IPS DF 6.9 (cell line): ENCODE data around the gene DRC3.

Experiments used
- DNase-seq: peaks from one replicate; pipeline ENCODE4 v3.0.0-alpha.2; 2013; ENCODE audit warnings: low read depth, low spot score
- H3K27ac ChIP-seq: one replicate; pipeline ENCODE4 v1.5.1; 2013; ENCODE audit warnings: low read length, control low read depth
- H3K27me3 ChIP-seq: 2 replicates; pipeline ENCODE4 v1.6.1; 2013; ENCODE audit warnings: mild to moderate bottlenecking, low read length; ENCODE audit not compliant: control insufficient read depth, insufficient read depth
- H3K36me3 ChIP-seq: 2 replicates; pipeline ENCODE4 v1.6.1; 2013; ENCODE audit warnings: low read length; ENCODE audit not compliant: control insufficient read depth, insufficient read depth
- H3K4me1 ChIP-seq: 2 replicates; pipeline ENCODE4 v1.6.1; 2013; ENCODE audit warnings: low read length; ENCODE audit not compliant: control insufficient read depth, insufficient read depth
- H3K4me3 ChIP-seq: 2 replicates; pipeline ENCODE4 v1.5.1; 2013; ENCODE audit warnings: mild to moderate bottlenecking, low read length
- H3K9me3 ChIP-seq: 2 replicates; pipeline ENCODE4 v1.6.1; 2013; ENCODE audit warnings: low read length, inconsistent platforms; ENCODE audit not compliant: control insufficient read depth, insufficient read depth
- WGBS: extraction: QIAGEN DNeasy Blood & Tissue Kit; methylation state at CpG from one replicate; pipeline ENCODE4 v1.1.7; 2013; ENCODE audit warnings: mixed read lengths, missing lambda C conversion rate; ENCODE audit not compliant: insufficient read length, insufficient coverage; 5-methylcytosine and 5-hydroxymethylcytosine counted together

Gene DRC3

GRCh38 chr17:18045691-18046350, 73.2 kb downstream of the DRC3 start:
- no peak for DNase-seq
- Histone ChIP-seq H3K36me3 (no peaks in the 10 kb centered on the region), H3K9me3 (no peaks in the 10 kb centered on the region), H3K27ac (no peak overlapping the region), H3K4me1 (no peaks in the 10 kb centered on the region), H3K4me3 (no peak overlapping the region), H3K27me3 (no peaks in the 10 kb centered on the region)
- no CpG with 5 or more reads among the region's 3 CpGs for WGBS

- no peak overlapping the region for H3K4me3 ChIP-seq
- peaks cover 5% of the 10 kb centered on the region; the same call in 1 of the 2 replicates for H3K36me3 ChIP-seq
- H3K27ac ChIP-seq: no peak overlapping the region
- no peak for DNase-seq
- no peaks in the 10 kb centered on the region for H3K9me3 ChIP-seq
- no CpG with 5 or more reads among the region's 6 CpGs for whole genome bisulfite sequencing
- H3K27me3 ChIP-seq: no peaks in the 10 kb centered on the region
- H3K4me1 ChIP-seq: no peaks in the 10 kb centered on the region
Measured at GRCh38 chr17:18055597-18055996, 82.9 kb downstream of the DRC3 start.

- H3K27me3 ChIP-seq: no peaks in the 10 kb centered on the region
- H3K36me3 ChIP-seq: peaks cover 5% of the 10 kb centered on the region; the same call in 1 of the 2 replicates
- no CpG with 5 or more reads among the region's 3 CpGs for WGBS
- no peak overlapping the region for H3K27ac ChIP-seq
- no peaks in the 10 kb centered on the region for H3K9me3 ChIP-seq
- H3K4me3 ChIP-seq: no peak overlapping the region
- no peaks in the 10 kb centered on the region for H3K4me1 ChIP-seq
- no peak for DNase-seq
Measured at GRCh38 chr17:18056214-18056613, 83.6 kb downstream of the DRC3 start.

GRCh38 chr17:18059283-18059682, 86.6 kb downstream of the DRC3 start:
- Histone ChIP-seq H3K9me3 (no peaks in the 10 kb centered on the region), H3K4me3 (no peak overlapping the region), H3K27me3 (no peaks in the 10 kb centered on the region), H3K36me3 (peaks cover 8% of the 10 kb centered on the region; the same call in 1 of the 2 replicates), H3K4me1 (no peaks in the 10 kb centered on the region), H3K27ac (no peak overlapping the region)
- DNase-seq: no peak
- WGBS: no CpG with 5 or more reads among the region's 5 CpGs

- no CpG with 5 or more reads among the region's 2 CpGs for WGBS
- no peak for DNase-seq
- Histone ChIP-seq H3K9me3 (no peaks in the 10 kb centered on the region), H3K27ac (no peak overlapping the region), H3K36me3 (peaks cover 5% of the 10 kb centered on the region; the same call in 1 of the 2 replicates), H3K27me3 (no peaks in the 10 kb centered on the region), H3K4me1 (no peaks in the 10 kb centered on the region), H3K4me3 (no peak overlapping the region)
Measured at GRCh38 chr17:18064053-18064452, 91.4 kb downstream of the DRC3 start.

GRCh38 chr17:18065546-18065945, 92.9 kb downstream of the DRC3 start:
- Histone ChIP-seq H3K27me3 (no peaks in the 10 kb centered on the region), H3K4me3 (no peak overlapping the region), H3K9me3 (no peaks in the 10 kb centered on the region), H3K4me1 (no peaks in the 10 kb centered on the region), H3K27ac (no peak overlapping the region), H3K36me3 (peaks cover 5% of the 10 kb centered on the region; the same call in 1 of the 2 replicates)
- no peak for DNase-seq
- no CpG with 5 or more reads among the region's 11 CpGs for WGBS
